Measurements from ENCODE around the gene CCDC141.

DNA sequence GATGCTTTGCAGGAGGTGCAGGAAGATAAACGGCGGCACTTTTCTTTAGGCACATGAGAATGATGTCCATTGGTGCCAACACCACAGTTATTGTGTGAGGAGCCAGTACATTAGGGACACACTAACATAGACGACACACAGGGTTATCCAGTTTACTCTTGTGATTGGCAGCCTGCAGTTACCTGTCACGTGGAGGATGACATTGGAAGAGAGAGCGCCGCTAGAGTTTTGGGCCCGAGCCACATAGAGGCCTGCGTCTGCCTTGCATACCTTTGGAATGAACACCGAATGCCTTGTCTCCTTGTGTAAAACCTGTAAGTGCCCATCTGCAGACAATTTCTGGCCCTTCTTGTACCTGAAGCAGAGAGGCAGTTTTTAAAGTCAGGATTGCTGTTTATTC is 215.9 kb downstream of the CCDC141 start:
- TF ChIP-seq GLIS3 (CRISPR knock-in tag; IDR thresholded peaks at IDR 0.05): no peak
- no peak for TF ChIP-seq ESRRG (CRISPR knock-in tag; IDR thresholded peaks at IDR 0.05)
- no peak for TF ChIP-seq ZFP3 (CRISPR knock-in tag; IDR thresholded peaks at IDR 0.05)
- no peak for TF ChIP-seq SNAI2 (CRISPR knock-in tag; IDR thresholded peaks at IDR 0.05)
- TF ChIP-seq POU6F1 (CRISPR knock-in tag; IDR thresholded peaks at IDR 0.05; ENCODE audit: borderline replicate concordance, low read depth): no peak
- no peak for TF ChIP-seq PATZ1 (CRISPR knock-in tag; IDR thresholded peaks at IDR 0.05; ENCODE audit: borderline replicate concordance)
- no peak for TF ChIP-seq ZC3H10 (CRISPR knock-in tag; IDR thresholded peaks at IDR 0.05)
- no peak for TF ChIP-seq ARNTL (CRISPR knock-in tag; IDR thresholded peaks at IDR 0.05; ENCODE audit: borderline replicate concordance, low read depth)
- no peak for TF ChIP-seq ZNF565 (CRISPR knock-in tag; conservative IDR thresholded peaks at IDR 0.05; ENCODE audit: low read depth)
- no peak for TF ChIP-seq OSR1 (CRISPR knock-in tag; IDR thresholded peaks at IDR 0.05)
- TF ChIP-seq RARB (CRISPR knock-in tag; IDR thresholded peaks at IDR 0.05): no peak
- no peak for TF ChIP-seq ZNF8 (CRISPR knock-in tag; IDR thresholded peaks at IDR 0.05)
- no peak for TF ChIP-seq PPARA (CRISPR knock-in tag; IDR thresholded peaks at IDR 0.05; ENCODE audit: borderline replicate concordance)
- no peak for TF ChIP-seq CSDC2 (CRISPR knock-in tag; IDR thresholded peaks at IDR 0.05)
